ENCODE measurements around the gene IL36A. TPM values are rescaled to one million over a fixed set of nuclear protein-coding genes. Genes with fewer than 3 reads are reported as not detected.

IL36A gene
- not detected in 2 replicates for total RNA-seq

GRCh38 chr2:113005030-113005509 is at the start of gene IL36A:
Gene IL36A, plus strand, starts transcription at chr2:113005459. Its CDS starts 413 bp downstream, at chr2:113005872.
- DNase-seq (ENCODE audit: low read depth, low spot score): no peak

- no peak for DNase-seq (ENCODE audit: low read depth, low spot score)
Measured at GRCh38 chr2:112957511-112957910, 47.7 kb upstream of the IL36A start.

GRCh38 chr2:112958428-112959108 is 46.7 kb upstream of the IL36A start:
- DNase-seq (ENCODE audit: low read depth, low spot score): no peak

- DNase-seq (ENCODE audit: low read depth, low spot score): no peak
Measured at GRCh38 chr2:112959109-112959812, 46.0 kb upstream of the IL36A start.

GRCh38 chr2:112960230-112960825 is 44.9 kb upstream of the IL36A start:
- DNase-seq (ENCODE audit: low read depth, low spot score): no peak

GRCh38 chr2:112962308-112963175 is 42.7 kb upstream of the IL36A start:
- DNase-seq (ENCODE audit: low read depth, low spot score): no peak

- no peak for DNase-seq (ENCODE audit: low read depth, low spot score)
Measured at GRCh38 chr2:112967023-112967422, 38.2 kb upstream of the IL36A start.

- DNase-seq (ENCODE audit: low read depth, low spot score): no peak
Measured at GRCh38 chr2:112972423-112973086, 32.7 kb upstream of the IL36A start.

GRCh38 chr2:112973156-112973555 is 32.1 kb upstream of the IL36A start:
- no peak for DNase-seq (ENCODE audit: low read depth, low spot score)

- no peak for DNase-seq (ENCODE audit: low read depth, low spot score)
Measured at GRCh38 chr2:112977559-112978056, 27.7 kb upstream of the IL36A start, which contains the start of gene IL36G. Gene IL36G, plus strand, starts transcription at chr2:112978006. Its CDS starts 633 bp downstream, at chr2:112978639.

- DNase-seq (ENCODE audit: low read depth, low spot score): no peak
Measured at GRCh38 chr2:112979731-112980130, 25.5 kb upstream of the IL36A start.

GRCh38 chr2:112980537-112980936 is 24.7 kb upstream of the IL36A start:
- no peak for DNase-seq (ENCODE audit: low read depth, low spot score)

- DNase-seq (ENCODE audit: low read depth, low spot score): no peak
Measured at GRCh38 chr2:112985090-112985489, 20.2 kb upstream of the IL36A start.

- no peak for DNase-seq (ENCODE audit: low read depth, low spot score)
Measured at GRCh38 chr2:112989611-112990010, 15.6 kb upstream of the IL36A start.

- DNase-seq (ENCODE audit: low read depth, low spot score): no peak
Measured at GRCh38 chr2:112993831-112994230, 11.4 kb upstream of the IL36A start.

GRCh38 chr2:112994648-112995047 is 10.6 kb upstream of the IL36A start:
- DNase-seq (ENCODE audit: low read depth, low spot score): no peak

GRCh38 chr2:112995346-112995920 is 9.8 kb upstream of the IL36A start:
- no peak for DNase-seq (ENCODE audit: low read depth, low spot score)

- DNase-seq (ENCODE audit: low read depth, low spot score): no peak
Measured at GRCh38 chr2:112996635-112997034, 8.6 kb upstream of the IL36A start.

- no peak for DNase-seq (ENCODE audit: low read depth, low spot score)
Measured at GRCh38 chr2:112997151-112997550, 8.1 kb upstream of the IL36A start.

- DNase-seq (ENCODE audit: low read depth, low spot score): no peak
Measured at GRCh38 chr2:113000436-113000835, 4.8 kb upstream of the IL36A start.

All from pulmonary artery endothelial cell (primary cell).